ENCODE measurements around the gene SPATA31E1.
"Not testable (repeated sequence)": the region's sequence is repeated elsewhere in the genome, so short reads cannot be mapped to it uniquely, and the experiment has no call there.

The SPATA31E1 gene

GRCh38 chr9:87883274-87883673, 597 bp downstream of the SPATA31E1 start:
- in situ Hi-C loops (cut with MboI; ENCODE audit: low pct_unique_long_range_greater_than_20kb, low sequenced_read_pairs), result no loop called here
- no peak for DNase-seq

- no peak for DNase-seq
- in situ Hi-C loops (cut with MboI; ENCODE audit: low pct_unique_long_range_greater_than_20kb, low sequenced_read_pairs), result no loop called here
Measured at GRCh38 chr9:87883990-87884389, 1.3 kb downstream of the SPATA31E1 start.

GRCh38 chr9:87884578-87885459, 2.1 kb downstream of the SPATA31E1 start:
- no peak for DNase-seq
- in situ Hi-C loops (cut with MboI; ENCODE audit: low pct_unique_long_range_greater_than_20kb, low sequenced_read_pairs), result no loop called here

DNA sequence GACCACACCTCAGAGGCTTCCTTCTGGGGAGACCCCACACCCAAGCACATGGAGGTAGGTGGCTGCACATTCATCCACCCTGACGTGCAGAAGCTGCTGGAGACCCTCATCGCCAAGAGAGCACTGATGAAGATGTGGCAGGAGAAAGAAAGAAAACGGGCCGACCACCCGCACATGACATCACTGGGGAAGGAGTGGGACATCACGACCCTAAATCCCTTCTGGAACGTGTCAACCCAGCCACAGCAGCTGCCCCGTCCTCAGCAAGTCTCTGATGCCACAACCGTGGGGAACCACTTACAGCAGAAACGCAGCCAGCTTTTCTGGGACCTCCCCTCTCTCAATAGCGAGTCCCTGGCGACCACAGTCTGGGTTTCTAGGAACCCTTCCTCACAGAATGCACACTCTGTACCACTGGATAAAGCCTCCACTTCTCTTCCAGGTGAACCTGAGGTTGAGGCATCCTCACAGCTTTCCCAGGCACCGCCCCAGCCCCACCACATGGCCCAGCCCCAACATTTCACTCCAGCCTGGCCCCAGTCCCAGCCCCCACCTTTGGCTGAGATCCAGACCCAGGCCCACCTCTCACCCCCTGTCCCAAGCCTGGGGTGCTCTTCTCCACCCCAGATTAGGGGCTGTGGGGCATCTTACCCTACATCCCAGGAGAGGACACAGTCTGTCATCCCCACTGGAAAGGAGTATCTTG, 3.0 kb downstream of the SPATA31E1 start:
- in situ Hi-C loops (cut with MboI; ENCODE audit: low pct_unique_long_range_greater_than_20kb, low sequenced_read_pairs), result no loop called here
- DNase-seq, result no peak

GRCh38 chr9:87886210-87886932, 3.7 kb downstream of the SPATA31E1 start:
- no peak for DNase-seq
- in situ Hi-C loops (cut with MboI; ENCODE audit: low pct_unique_long_range_greater_than_20kb, low sequenced_read_pairs), result no loop called here

DNA sequence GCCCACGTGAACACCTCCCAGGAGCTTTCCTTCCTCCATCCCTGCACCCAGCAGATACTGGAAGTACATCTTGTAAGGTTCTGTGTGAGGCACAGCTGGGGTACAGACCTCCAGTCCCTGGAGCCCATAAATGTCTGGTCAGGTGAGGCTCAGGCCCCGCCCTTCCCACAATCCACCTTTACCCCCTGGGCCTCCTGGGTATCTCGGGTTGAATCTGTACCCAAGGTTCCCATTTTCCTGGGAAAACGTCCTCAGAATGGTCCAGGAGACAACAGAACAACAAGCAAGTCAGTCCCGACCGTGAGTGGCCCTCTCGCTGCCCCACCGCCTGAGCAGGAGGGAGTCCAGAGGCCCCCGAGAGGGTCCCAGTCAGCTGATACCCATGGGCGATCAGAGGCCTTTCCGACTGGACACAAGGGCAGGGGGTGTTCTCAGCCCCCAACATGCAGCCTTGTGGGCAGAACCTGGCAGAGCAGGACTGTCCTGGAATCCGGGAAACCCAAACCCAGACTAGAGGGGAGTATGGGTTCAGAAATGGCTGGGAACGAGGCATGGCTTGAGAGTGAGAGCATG, 4.3 kb downstream of the SPATA31E1 start:
- in situ Hi-C loops (cut with MboI; ENCODE audit: low pct_unique_long_range_greater_than_20kb, low sequenced_read_pairs), result no loop called here
- no peak for DNase-seq

DNA sequence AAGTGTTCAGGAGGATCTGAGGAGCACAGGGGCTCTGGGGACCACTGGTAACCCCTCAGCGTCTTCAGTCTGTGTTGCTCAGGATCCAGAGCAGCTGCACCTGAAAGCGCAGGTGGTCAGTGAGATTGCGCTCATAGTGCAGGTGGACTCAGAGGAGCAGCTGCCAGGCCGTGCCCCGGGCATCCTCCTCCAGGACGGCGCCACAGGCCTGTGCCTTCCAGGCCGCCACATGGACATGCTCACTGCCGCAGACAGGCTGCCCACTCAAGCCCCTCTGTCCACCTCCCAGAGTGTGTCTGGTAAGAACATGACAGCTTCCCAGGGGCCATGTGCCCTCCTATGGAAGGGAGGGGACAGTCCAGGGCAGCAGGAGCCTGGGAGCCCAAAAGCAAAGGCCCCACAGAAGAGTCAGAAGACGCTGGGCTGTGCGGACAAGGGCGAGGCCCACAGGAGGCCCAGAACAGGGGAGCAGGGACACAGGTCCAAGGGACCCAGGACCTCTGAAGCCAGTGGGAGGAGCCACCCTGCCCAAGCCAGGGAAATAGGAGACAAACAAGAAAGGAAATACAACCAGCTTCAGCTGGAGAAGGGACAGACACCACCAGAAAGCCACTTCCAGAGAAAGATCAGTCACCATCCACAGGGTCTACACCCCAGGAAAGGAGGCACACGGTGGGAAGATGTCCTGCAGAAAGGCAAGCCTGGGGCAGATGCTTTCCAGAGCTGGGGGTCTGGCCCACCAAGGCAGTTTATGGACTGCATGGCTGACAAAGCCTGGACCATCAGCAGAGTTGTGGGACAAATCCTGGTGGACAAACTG, 5.2 kb downstream of the SPATA31E1 start:
- in situ Hi-C loops (cut with MboI; ENCODE audit: low pct_unique_long_range_greater_than_20kb, low sequenced_read_pairs), result no loop called here
- no peak for DNase-seq

DNA sequence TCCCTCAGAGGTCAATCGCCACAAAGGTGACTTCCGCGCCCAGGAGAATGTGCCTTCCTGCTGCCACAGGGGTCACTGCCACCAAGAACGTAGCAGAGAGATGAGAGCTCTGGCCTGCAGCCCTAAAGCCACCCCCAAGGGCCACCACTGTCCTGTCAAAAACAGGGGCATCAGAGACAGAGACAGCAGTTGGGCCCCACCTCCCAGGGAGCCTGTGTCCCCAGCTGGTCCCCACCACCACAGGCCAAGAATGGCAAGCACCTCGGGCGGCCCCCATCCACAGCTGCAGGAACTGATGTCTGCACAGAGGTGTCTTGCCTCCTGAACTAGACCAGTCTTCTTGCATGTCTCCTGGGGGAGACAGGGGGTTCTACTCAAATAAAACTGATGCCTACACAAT, 5.8 kb downstream of the SPATA31E1 start:
- DNase-seq, result no peak
- in situ Hi-C loops (cut with MboI; ENCODE audit: low pct_unique_long_range_greater_than_20kb, low sequenced_read_pairs), result no loop called here

DNA sequence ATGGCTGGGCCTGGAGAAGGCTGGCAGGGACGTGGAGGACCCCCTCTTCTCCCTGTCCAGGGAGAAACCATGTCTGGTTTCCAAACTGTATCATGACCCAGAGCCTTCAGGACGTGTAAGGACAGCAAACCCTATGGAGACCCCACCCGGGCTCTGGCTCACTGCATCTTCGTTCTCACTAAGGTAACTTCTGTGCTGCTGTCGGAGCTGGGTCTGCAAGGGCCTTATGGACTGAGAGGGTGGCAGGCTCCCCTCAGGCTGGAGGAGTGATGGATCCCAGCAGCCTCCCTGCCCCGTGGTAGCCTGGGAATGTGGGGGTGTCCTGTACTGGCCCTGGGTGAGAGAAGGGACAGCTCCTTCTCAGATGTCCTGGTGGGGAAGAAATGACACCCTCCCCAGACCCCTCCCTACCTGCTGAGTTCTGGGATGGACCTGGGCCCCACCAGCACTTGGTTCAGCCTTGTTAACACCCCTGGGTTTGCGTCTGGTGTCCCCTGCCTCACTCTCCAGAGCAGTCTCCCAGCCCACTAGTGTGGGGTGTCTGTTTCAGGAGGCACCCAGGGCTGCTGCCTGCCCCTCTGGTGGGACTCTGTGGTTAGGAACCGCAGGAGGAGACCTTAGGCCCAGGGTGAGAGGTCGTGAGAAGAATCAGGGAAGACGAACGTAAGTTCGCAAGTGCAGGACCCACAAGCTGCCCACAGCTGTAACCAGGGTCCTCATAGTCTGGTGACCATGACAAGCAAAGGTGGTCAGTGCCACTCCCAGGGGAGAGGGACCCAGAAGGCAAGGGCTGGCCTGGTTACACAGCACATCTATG, 6.6 kb downstream of the SPATA31E1 start:
- in situ Hi-C loops (cut with MboI; ENCODE audit: low pct_unique_long_range_greater_than_20kb, low sequenced_read_pairs), result no loop called here
- DNase-seq, result no peak

GRCh38 chr9:87889882-87890252, 7.2 kb downstream of the SPATA31E1 start:
- in situ Hi-C loops (cut with MboI; ENCODE audit: low pct_unique_long_range_greater_than_20kb, low sequenced_read_pairs), result no loop called here
- no peak for DNase-seq

GRCh38 chr9:87890837-87891236, 8.2 kb downstream of the SPATA31E1 start:
- in situ Hi-C loops (cut with MboI; ENCODE audit: low pct_unique_long_range_greater_than_20kb, low sequenced_read_pairs), result no loop called here
- DNase-seq, result no peak

GRCh38 chr9:87891754-87892153, 9.1 kb downstream of the SPATA31E1 start:
- DNase-seq, result no peak
- in situ Hi-C loops (cut with MboI; ENCODE audit: low pct_unique_long_range_greater_than_20kb, low sequenced_read_pairs), result no loop called here

- in situ Hi-C loops (cut with MboI; ENCODE audit: low pct_unique_long_range_greater_than_20kb, low sequenced_read_pairs), result no loop called here
- DNase-seq, result no peak
Measured at GRCh38 chr9:87892956-87893355, 10.3 kb downstream of the SPATA31E1 start.

GRCh38 chr9:87894998-87895625, 12.4 kb downstream of the SPATA31E1 start:
- no peak for DNase-seq
- in situ Hi-C loops (cut with MboI; ENCODE audit: low pct_unique_long_range_greater_than_20kb, low sequenced_read_pairs), result no loop called here

GRCh38 chr9:87896891-87897290, 14.2 kb downstream of the SPATA31E1 start:
- in situ Hi-C loops (cut with MboI; ENCODE audit: low pct_unique_long_range_greater_than_20kb, low sequenced_read_pairs), result no loop called here
- no peak for DNase-seq

DNA sequence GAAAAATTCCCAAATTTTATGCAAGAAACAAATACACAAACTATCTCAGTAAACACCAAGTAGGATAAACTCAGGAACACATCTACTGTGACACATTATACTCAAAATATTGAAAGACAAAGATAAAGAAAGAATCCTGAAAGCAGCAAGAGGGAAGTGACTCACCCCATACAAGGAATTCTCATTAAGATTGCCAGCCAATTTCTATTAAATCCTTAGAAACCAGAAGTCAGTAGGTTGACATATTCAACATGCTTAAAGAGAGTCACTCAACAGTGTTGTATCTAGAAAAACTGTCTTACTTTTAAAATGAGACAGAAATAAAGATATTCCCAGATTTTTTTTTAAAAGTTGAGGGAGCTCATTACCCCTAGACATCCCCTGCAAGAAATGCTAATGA, 15.5 kb downstream of the SPATA31E1 start:
- no peak for DNase-seq
- in situ Hi-C loops (cut with MboI; ENCODE audit: low pct_unique_long_range_greater_than_20kb, low sequenced_read_pairs), result no loop called here

GRCh38 chr9:87902371-87902770, 19.7 kb downstream of the SPATA31E1 start:
- DNase-seq; in situ Hi-C loops (cut with MboI; ENCODE audit: low pct_unique_long_range_greater_than_20kb, low sequenced_read_pairs): not testable (repeated sequence)

Measured in KBM-7 (cell line).